ENCODE measurements around the gene NUFIP2.
"Not testable (repeated sequence)": the region's sequence is repeated elsewhere in the genome, so short reads cannot be mapped to it uniquely, and the experiment has no call there.

NUFIP2 gene

GRCh38 chr17:29279397-29280070 lies 14.4 kb downstream of the NUFIP2 start:
- DNase-seq, result no peak

GRCh38 chr17:29278692-29279091 lies 15.3 kb downstream of the NUFIP2 start:
- DNase-seq, result no peak

GRCh38 chr17:29273924-29274323 lies 20.0 kb downstream of the NUFIP2 start:
- DNase-seq, result no peak

GRCh38 chr17:29271980-29272379 lies 22.0 kb downstream of the NUFIP2 start:
- DNase-seq, result not testable (repeated sequence)

GRCh38 chr17:29263916-29264315 lies 30.0 kb downstream of the NUFIP2 start:
- no peak for DNase-seq

GRCh38 chr17:29257756-29258155 lies 36.2 kb downstream of the NUFIP2 start:
- no peak for DNase-seq

GRCh38 chr17:29256735-29257466 lies 37.0 kb downstream of the NUFIP2 start:
- no peak for DNase-seq

GRCh38 chr17:29255926-29256522 lies 37.9 kb downstream of the NUFIP2 start:
- DNase-seq, result no peak

- DNase-seq, result no peak
Measured at GRCh38 chr17:29253037-29253436, 40.9 kb downstream of the NUFIP2 start.

GRCh38 chr17:29252101-29252791 lies 41.7 kb downstream of the NUFIP2 start:
- no peak for DNase-seq

GRCh38 chr17:29251184-29251583 lies 42.8 kb downstream of the NUFIP2 start:
- DNase-seq, result no peak

- DNase-seq, result no peak
Measured at GRCh38 chr17:29250666-29251065, 43.3 kb downstream of the NUFIP2 start.

GRCh38 chr17:29248845-29249244 lies 45.1 kb downstream of the NUFIP2 start:
- DNase-seq, result no peak

- no peak for DNase-seq
Measured at GRCh38 chr17:29247219-29247618, 46.7 kb downstream of the NUFIP2 start.

GRCh38 chr17:29246628-29247027 lies 47.3 kb downstream of the NUFIP2 start, which contains the start of gene CRYBA1:
TSS of gene CRYBA1 (plus strand) at chr17:29246859. CDS start at chr17:29246864, 5 bp downstream.
- no peak for DNase-seq

GRCh38 chr17:29245401-29245800 lies 48.5 kb downstream of the NUFIP2 start:
- DNase-seq, result no peak

GRCh38 chr17:29243792-29244191 lies 50.2 kb downstream of the NUFIP2 start:
- no peak for DNase-seq

GRCh38 chr17:29242790-29243189 lies 51.2 kb downstream of the NUFIP2 start:
- DNase-seq, result no peak

GRCh38 chr17:29242051-29242450 lies 51.9 kb downstream of the NUFIP2 start:
- no peak for DNase-seq

- DNase-seq, result no peak
Measured at GRCh38 chr17:29240968-29241963, 52.7 kb downstream of the NUFIP2 start.

- no peak for DNase-seq
Measured at GRCh38 chr17:29240477-29240876, 53.5 kb downstream of the NUFIP2 start.
